GM18508 (cell line): ENCODE measurements around the gene C21orf58.

ENCODE experiments used
- ATAC-seq: cut with Tn5 transposase; IDR thresholded peaks from one replicate; pipeline ENCODE4 v1.9.1; 2021; ENCODE audit warnings: moderate number of reproducible peaks; ENCODE audit not compliant: insufficient read depth, unreplicated experiment

The C21orf58 gene

DNA sequence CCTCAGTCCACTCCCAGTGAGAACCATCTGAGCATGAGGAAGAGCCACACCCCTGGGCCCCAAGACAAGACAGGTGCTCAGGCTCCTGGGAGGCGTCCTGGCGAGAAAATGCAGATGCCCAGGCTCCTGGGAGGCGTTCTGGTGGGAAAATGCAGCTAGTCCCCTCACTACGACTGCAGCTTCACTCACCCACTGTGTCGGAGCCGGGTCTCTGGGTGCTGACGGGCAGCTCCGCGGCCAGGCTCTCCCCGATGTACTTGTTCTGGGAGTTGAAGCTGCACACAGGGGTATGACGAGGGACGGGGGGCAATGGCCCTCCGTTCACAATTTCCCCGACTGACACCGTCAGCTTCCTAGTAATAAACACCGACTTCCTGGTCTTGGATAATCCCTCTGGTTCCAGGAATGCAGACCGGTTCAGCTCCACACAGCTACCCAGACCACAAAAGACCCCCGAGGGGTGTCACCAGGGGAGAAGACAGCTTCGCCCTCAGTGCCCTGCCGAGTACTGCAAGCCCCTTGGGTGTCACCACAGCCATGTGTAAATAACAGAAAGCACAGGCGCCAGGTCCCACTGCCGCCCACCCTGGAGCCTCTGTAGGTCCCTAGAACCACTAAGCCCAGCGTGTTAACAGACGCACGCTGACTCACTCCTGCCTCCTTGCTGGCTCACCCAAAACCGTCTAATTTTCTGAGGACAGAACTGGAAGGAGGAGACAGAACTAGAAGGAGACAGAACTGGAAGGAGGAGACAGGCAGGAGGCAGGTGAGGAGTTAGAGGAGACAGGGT, 57.7 kb downstream of the C21orf58 start:
- no peak for ATAC-seq

DNA sequence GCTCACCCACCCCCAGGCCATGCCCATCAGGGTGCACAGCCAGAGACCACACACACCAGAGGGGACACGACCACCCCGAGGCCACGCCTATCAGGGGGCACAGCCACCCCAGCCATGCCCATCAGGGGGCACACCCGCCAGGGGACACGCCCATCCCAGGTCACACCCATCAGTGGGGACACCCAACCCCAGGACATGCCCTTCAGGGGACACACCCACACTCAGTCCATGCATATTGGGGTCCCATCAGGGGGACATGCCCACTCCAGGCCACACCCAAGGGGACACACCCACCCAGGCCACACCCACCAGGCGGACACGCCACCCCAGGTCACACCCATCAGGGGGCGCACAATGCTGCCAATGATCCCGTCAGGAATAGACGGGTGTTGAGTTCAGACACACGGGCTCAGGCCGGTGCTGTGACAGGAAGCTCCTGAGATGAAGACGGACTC, 59.0 kb downstream of the C21orf58 start:
- no peak for ATAC-seq

DNA sequence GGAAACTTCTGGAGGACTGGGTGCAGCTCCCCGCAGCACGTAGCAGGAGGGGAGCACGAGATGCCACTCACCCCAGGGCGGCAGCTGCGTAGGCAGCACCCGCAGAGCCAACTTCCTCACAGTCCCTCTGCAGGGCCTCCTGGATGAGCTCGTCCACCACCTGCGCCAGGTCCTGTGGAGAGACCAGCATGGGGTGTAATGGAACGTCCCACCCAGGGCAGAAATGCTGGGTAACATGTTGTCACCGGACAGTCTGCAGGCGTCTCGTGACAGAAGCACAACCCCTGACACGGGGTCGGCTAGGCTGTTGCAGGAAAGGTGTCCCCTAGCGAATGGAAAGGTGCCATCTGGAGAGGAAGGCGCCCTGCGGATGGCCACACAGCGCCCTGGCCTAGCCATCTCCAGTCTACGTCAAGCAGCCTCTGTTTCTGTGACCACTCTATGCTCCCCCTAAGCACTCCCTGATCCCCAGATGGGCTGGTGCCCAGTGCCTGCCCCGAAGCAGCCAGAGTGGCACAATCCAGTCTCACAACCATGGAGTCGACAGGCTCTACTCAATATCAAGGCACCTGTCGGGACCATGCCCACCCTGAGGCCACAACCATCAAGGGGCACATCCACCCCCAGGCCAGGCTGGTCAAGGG, 59.5 kb downstream of the C21orf58 start:
- ATAC-seq = no peak

DNA sequence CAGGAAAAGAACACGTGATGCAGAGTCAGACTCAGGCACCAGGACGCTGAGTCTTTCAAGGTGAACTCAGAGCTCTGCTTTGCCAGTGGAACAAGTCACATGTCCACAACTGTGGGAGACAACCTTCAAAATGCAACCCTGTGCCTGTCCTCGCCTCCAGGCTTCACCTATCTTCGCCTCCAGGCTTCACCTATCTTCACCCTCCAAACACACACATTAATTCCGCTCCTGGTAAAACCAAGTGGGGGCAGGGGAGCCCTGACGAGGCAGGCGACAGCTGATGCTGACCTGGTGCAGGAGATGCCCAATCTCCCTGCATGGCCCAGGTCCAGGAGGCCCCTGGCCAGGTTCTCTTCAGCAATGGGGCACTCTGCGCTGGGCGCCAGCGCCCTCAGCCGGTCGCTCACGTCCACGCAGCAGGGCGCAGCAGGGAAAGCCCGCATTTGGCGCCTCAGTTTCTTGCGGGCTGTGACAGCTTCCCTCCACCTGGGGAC, 67.1 kb downstream of the C21orf58 start:
- no peak for ATAC-seq

DNA sequence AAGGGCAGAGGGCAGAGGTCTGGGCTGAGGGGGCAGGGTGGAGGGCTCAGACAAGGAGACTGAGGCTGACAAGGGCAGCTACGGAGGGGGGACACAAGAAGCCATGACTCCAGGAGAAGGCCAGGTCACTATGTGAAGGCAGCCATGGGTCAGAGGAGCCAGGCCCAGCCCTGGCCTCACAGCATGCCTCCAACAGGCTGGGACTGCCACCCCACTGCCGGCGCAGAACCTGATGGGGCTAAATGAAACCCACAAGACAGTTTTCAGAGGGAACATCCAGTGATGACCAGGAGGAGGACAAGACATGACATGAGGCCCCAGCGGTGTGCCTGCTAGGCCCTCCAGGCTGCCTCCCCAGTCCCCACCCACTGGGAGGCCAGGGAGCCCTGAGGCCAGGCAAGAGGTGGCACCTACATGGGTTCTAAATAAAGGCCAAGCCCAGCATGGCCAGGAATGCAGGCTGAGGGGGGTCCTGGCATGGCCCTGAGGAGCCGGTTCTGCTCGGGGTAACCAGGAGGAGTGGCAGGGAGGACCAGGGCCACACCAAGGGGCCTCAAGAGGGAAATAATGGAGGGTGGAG, 67.8 kb downstream of the C21orf58 start:
- ATAC-seq = no peak

DNA sequence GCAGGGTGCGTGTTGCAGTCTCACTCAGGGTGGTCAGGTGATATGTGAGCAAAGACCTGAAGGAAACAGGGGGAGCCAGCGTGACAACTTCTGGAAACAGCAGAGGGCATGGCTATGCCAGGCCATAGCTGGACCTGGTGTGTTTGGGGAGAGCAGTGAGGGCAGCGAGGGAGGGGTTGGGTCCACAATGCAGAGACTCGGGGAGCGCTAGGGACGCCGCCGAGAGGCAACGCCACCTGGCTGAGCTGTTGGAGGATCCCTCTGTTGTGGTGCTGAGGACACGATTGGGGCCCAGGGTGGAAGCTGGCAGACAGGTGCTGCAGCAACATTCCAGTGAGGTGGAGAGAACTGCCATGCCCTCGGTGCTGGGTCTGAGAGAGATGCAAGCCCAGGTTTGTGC, 68.5 kb downstream of the C21orf58 start:
- ATAC-seq = no peak

DNA sequence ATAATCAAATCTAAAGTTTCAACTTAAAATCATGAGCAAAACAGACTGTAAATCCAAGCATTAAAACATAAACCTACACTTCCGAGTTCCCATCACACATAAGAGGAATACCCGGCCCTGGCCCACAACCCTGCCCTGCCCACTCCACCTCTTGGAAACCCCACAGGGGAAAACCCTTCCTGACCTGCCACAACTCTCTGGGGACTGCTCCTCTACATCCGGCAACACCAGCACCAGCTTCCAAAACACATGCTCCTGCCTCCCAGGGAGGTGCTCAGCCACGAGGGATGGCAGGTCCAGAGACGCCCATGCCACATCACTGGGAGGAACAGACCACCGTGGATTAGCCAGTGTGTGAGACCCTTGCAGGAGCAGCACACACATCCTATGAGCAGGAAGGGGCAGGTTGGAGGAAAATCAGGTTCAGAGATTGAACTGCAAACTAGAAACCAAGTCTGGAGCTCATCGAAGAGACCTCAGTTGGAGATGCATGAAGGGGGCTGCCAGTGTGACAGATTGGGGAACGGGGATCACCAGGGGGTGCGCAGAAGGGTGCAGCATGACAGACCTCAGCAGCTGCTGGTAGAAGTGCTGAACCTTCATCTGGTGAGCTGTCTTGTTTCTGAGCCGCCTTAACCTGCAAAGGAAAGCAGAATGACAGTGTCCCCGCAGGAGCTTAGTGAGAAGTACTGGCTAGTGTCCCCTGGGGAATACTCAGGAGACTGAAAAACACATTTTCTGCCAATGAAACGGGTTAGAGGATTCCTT, 69.3 kb downstream of the C21orf58 start:
- ATAC-seq = no peak

DNA sequence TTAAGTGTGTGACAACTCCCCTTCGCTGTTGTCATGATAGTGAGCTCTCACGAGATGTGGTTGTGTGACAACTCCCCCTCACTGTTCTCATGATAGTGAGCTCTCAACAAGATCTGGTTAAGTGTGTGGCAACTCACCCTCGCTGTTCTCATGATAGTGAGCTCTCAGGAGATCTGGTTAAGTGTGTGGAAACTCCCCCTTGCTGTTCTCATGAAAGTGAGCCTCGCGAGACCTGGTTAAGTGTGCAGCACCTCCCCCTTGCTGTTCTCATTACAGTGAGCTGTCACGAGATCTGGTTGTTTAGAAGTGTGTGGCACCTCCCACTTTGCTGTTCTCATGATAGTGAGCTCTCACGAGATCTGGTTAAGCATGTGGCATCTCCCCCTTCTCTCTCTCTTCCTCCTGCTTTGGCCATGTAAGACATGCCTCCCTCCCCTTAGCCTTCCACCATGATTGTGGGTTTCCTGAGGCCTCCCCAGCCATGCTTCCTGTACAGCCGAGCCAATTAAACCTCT, 70.0 kb downstream of the C21orf58 start:
- no peak for ATAC-seq

DNA sequence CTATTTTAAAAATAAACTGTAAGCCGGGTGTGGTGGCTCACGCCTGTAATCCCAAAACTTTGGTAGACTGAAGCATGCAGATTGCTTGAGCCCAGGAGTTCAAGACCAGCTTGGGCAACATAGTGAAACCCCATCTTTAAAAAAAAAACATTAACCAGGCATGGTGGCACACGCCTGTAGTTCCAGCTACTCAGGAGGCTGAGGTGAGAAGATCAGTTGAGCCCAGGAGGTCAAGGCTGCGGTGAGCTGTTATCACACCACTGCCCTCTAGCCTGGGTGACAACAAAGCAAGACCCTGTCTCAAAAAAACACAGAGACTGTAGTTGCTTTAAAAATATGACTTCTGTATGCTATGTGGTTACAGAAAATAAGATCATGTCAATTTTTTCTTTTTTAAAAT, 70.8 kb downstream of the C21orf58 start:
- ATAC-seq = no peak
